K562 treated with DMSO at 1 percent for 12 hours (cell line): ENCODE results near the gene RAP2A. TPM values are rescaled to one million over a fixed set of nuclear protein-coding genes. Genes with fewer than 3 reads are reported as not detected.

Experiments used
- total RNA-seq: library from RNA; unstranded; fragments of 300-600 nt; gene quantifications from 2 replicates; pipeline ENCODE4 v1.2.3, GENCODE V29; 2022; ENCODE audit not compliant: insufficient read depth

The RAP2A gene
- total RNA-seq = 2.6 and 8.8 TPM in 2 replicates

DNA sequence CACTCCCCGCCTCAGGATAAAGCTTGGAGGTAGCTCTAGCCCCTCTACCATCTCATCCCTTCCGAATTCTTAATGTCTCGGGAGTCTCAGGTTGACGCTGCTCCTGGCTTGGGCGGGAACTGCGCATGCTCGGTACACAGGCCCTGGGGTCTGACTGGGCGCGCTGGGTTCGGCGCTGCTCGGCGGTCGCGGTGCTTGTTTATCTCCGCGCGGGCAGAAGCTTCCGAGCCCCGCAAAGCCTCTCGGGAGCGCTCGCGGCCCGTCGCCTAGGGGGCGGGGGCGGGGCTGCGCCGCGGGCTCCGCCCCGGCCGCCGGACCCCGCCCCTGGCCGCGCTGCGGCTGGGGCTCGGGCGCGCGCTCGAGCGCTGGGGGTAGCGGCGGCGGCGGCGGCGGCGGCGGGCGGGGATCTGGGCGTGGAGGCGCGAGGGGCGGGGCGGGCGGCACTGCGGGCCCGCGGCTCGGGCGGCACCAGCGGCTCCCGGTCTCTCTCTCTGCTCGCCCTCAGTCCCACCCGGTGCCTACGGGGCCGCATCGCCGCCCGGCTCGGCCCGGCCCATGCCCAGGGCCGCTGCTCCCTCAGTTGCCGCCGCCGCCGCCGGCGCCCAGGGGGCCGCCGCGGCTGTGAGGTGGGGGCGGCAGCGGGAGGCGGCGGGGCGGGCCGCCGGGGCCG, at the start of gene RAP2A:
RAP2A (plus strand) TSS at position 443 of the 670 bp plus-strand sequence. CDS start 302 bp downstream, outside the sequence.

Other genes with a start within 250 kb of the RAP2A start
- gene MBNL2, start 211.8 kb upstream of the RAP2A start, total RNA-seq = 4.7 and 25.1 TPM in 2 replicates